Tongue (tissue), 2 donors: Measurements from ENCODE around the gene SRSF2. TPM values are rescaled to one million over a fixed set of nuclear protein-coding genes. Genes with fewer than 3 reads are reported as not detected.
"Not testable (repeated sequence)": the region's sequence is repeated elsewhere in the genome, so short reads cannot be mapped to it uniquely, and the experiment has no call there.

Experiments
- DNase-seq: peaks from one replicate; pipeline ENCODE4 v3.0.0-alpha.2; 2015
- total RNA-seq: library from RNA; depleted of rRNA; stranded (reverse); fragments of >200 nt; gene quantifications from one replicate; pipeline ENCODE4 v1.2.3, GENCODE V29; 2014

Gene SRSF2
- total RNA-seq, 1 donor from 2014 or later = 129 TPM

DNA sequence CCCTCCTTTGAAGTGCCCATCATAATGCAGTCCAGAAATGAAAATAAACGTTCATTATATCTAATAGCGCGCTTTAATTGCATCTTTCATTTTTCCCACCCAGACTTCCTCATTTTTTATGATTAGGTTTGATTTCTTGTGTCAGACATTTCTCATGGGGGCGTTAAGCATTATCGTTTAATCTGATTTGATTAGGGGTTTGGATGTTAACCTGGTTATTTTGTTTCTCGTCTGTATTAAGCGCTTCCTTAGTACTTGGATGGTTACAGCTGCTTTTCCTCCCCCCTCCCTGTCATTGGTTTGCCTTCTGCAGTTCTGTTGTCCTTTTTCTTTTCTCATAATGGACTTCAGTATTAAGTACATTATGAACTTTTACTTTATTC, 1.3 kb upstream of the SRSF2 start:
- peak; percentile 47 for DNase-seq

DNA sequence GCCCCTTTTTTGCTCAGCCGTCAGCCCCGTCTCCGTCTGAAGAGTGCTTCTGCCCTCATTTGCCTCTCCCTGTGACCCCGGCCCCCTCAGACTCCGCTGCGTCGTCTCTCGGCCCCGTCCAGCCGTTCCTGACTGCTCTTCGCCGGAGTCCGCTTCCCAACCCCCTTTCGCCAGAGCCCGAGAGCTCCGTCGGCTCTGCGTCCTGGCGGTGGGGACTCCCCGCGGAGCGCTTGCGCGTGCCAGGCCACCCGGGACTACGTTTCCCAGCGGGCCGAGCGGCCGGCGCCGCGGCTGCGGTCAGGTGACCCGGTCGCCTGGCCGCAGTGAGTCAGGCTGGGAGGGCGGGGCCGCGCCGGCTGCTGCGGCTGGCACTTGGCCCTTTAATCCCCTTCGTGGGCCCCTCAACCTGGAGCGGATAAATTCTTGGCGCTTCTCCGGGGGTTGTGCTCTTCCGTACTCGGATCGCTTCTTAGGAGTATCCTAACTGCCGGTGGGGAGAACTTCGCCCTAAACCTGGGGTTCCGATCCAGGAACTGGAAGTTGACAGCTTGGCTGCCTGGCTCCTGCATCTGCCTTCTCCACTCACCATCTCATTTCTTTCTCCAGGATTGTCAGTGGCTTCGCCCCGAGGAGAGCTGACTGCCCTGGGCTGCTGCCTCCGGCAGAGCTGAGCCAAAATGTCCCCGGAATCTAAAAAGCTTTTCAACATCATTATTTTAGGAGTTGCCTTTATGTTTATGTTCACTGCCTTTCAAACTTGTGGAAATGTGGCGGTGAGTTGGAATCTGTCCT, 741 bp upstream of the SRSF2 start, which contains the start of gene MFSD11:
MFSD11 (plus strand) TSS at position 444 of the 792 bp plus-strand sequence; CDS start at position 678, 234 bp downstream.
- peak; percentile 98 for DNase-seq

DNA sequence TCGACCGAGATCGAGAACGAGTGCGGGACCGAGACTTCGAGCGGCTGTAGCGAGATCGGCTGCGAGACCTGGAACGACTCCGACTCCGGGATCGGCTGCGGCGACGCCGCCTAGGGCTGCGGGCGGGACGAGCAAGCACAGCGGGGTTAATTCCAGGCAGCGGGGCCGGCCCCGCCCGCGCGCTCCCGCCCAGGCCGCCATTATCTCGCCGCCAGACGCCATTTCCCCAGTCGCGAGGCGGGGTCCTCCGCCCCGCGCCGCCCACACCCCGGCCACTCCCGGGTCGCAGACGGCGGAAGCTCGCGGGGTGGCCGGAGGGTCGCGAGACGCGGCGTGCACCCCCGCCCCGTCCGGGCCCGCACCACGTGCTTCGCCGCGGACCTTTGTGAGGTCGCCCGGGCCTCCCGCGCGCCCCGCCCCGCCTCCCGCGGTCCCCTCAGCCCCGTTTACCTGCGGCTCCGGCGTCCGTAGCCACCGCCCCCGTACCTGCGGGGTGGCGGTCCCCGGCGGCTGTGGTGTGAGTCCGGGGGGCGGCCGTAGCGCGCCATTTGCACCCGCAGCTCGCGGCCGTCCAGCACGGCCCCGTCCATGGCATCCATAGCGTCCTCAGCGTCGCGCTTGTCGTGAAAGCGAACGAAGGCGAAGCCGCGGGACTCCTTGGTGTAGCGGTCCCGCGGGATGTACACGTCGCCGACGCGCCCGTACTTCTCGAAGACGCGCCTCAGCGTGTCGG, 616 bp downstream of the SRSF2 start:
- DNase-seq = peak; percentile 87

DNA sequence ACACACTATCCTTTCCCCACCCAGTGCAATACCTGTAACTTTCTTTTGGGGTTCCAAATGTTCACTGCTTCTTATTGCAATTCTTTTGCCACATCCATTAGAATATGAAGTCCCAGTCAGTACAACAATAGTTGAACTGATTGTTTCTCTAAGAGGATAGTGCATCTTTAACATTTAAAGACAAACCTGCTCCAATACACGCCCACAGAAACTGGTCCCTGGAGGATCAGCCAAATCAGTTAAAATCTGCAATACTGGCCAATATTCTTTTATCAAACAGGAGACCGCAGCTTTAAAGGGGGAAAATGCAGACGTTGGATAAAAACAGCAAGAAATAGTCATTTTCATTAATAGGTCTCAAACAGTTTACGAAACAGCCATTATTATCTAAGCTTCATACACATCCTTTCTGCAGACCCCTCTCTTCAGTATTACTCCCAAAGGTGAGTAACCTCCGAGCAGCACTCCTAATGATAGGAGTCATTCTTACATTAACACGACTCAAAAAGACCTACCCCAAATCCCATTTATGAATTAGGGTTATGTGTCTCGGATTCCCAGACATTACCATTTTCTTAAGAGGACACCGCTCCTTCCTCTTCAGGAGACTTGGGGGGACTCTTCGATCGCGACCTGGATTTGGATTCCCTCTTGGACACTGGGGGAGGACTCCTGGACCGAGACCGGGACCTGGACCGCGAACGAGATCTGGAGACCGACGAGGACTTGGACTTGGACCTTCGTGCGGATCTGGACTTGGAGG, 1.4 kb downstream of the SRSF2 start:
- DNase-seq = no peak

DNA sequence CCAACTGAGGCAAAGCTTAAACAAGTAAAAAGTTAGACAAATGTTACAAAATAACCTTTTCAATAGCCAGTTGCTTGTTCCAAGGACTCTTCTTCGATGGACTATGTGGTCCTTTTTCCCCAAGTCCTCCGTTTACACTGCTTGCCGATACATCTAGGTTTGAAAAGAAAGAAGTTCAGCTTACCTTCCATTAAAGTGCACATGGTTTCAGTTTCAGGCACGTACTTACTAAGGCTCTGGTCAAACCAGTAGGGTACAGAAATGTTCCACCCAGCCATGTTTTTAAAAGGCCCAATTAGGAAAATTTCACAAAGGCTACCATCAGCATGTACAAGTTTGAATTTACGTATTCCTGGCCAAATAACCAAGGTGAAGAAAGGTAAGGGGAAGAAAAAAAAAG, 2.1 kb downstream of the SRSF2 start:
- DNase-seq = peak; percentile 44

DNA sequence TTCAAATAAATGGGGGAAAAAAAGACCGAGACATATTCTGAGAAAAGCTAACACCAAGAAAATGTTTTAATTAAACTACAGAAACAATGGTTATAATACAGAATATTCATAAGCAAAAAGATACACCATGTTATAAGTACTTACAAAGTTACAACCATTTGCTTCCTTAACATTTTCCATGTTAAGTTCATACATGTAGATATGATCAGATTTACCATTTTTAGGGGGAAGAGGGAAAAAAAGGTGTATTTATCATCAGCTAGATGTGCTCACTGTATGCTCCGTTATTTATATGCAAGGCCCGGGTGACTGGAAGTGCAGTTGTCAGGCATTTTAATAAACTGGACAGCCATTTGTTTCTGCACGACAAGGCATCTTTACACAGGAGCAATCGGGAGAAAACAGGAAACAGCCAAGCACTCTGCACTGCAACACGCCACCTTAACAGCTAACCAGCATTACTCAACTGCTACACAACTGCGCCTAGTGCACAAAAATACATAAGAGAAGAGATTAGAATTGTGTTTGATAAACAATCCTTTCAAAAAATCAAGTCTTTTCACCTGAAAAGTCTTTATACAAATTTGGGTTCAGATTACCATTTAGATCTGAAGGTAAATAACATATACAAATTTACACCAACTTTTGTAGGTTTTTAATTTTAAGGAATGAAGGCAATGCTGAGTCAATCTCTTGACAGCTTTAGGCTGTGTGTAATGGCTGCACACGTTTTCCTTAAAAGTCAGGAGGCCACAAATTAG, 2.9 kb downstream of the SRSF2 start:
- no peak for DNase-seq

DNA sequence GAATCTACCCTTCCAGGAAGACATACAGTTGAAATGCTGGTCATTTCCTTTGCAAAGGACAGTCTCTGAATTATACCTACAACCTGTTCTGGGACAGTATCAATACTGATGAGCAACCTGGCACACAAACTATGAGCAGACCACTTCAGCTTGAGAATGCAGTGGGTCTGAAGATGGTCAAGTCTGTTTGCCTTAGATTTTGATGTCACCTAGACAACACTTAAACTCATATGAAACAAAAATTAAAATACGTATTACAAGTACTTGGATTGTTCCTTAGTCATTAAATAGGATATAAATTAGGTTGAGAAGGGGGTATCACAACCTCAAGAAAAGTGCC, 3.5 kb downstream of the SRSF2 start:
- no peak for DNase-seq

DNA sequence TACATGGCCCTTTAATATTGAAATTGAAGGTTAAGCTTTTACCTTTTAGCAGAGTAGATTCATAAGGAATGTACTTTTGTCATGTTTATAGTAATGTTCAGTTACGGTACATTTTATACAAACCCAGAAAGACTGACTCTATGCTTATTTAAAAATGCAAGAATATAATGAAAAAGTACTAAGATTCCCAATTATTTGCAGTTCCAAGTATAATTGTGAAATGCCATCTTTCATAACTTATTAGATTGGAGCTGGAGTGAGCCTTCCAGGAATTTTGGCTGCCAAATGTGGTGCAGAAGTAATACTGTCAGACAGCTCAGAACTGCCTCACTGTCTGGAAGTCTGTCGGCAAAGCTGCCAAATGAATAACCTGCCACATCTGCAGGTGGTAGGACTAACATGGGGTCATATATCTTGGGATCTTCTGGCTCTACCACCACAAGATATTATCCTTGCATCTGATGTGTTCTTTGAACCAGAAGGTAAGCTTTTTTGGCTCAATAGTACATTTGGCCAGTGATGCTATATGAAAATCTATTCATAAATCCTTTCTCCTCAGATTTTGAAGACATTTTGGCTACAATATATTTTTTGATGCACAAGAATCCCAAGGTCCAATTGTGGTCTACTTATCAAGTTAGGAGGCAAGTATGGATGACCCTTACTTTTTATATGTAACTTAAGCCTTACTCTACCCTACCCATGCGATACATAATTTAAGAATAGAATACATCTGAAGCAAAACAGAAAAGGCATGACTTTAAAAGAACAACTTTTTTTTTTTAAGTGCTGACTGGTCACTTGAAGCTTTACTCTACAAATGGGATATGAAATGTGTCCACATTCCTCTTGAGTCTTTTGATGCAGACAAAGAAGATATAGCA, 4.2 kb downstream of the SRSF2 start:
- no peak for DNase-seq

DNA sequence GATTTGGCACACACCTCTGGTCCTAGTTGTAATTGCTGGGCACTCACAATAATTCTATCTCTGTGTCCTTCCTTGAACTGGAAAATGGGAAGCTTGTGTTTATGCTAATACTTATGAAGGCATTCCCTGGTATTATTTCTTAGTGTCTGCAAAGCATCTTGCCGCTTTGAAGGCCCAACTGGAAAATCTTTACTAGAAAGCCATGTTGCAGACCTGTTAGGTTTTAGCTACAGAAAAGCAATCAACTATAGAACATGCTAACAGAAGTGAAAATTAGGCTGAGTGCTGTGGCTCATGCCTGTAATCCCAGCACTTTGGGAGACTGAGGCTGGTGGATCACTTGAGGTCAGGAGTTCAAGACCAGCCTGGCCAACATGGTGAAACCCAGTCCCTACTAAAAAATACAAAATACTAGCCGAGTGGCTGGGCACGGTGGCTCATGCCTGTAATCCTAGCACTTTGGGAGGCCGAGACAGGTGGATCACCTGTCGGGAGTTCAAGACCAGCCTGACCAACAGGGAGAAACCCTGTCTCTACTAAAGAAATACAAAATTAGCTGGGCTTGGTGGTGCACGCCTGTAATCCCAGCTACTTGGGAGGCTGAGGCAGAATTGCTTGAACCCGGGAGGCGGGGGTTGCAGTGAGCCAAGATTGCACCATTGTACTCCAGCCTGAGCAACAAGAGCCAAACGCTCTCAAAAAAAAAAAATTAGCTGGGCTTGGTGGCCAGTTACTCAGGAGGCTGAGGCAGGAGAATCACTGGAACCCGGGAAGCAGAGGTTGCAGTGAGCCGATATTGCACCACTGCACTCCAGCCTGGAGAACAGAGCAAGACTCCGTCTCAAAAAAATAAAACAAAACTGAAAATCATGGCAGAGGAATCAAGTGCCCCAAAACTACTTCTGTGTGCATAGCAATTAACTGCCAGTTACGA, 5.1 kb downstream of the SRSF2 start:
- DNase-seq = not testable (repeated sequence)

DNA sequence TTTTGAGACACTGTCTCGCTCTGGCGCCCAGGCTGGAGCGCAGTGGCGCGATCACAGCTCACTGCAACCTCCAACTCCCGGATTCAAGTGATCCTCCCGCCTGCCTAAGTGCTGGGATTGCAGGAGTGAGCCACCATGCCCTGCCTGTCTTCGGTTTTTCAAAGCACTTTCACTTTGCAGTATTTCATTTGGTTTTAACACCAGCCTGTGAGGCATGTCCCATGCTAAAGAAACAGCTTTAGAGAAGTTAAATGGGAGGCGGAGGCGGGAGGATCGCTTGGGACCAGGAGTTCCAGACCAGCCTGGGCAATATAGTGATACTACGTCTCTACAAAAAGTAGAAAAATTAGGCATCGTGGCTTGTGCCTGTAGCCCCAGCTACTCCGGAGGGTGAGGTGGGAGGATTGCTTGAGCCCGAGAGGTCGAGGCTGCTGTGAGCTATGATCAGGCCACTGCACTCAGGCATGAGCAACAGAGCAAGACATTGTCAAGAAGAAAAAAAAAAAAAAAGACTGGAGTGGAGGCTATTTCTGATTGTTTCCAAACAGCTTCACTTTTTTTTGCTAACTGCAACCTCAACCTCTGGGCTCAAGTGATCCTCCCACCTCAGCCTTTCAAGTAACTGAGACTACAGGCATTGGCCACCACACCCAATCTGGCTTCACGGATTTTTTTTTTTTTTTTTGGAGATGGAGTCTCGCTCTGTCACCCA, 9.2 kb downstream of the SRSF2 start:
- no peak for DNase-seq

DNA sequence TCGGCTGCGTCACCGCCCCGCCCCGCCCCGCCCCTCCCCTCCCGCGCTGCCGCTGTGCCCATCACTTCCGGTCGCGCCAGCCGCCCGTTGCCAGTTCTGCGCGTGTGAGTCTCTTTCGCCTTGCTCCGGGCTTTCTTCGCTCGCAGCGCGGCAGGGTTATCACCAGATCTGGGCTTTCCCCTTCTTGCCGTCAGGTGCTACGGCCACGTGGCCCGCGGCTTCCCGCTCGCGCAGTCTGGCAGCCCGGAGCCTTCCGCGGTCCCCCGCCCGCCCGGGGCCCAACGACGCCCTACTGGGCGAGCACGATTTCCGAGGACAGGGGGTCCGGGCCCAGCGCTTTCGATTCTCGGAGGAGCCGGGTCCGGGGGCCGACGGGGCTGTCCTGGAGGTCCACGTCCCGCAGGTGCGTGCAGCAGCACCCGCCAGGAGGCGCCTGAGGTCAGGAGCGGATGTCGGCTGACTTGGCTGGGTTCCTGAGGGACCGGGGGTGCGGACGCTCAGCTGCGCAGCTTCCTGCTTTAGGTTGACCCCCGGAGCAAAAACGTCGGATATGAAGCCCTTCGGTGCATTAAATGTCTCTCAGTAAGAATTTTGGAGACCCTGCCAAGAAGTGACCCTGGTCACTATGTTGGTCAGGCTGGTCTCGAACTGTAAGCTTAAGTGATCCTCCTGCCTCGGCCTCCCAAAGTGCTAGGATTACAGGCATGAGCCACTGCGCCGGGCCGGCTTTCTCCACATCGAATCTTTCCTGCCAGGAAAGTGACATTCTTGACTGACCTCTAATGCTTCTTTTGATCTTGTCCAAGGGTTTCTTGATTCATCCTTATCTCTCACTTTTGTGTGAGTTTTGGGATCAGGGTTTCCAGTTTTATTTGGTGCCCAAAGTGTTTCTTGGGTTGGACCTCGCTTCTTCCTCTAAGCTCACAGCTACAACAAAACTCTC, 10.1 kb downstream of the SRSF2 start, which contains the start of gene METTL23:
METTL23 (plus strand) TSS at position 64 of the 943 bp plus-strand sequence. CDS start 2,872 bp downstream, outside the sequence.
- peak; percentile 87 for DNase-seq

DNA sequence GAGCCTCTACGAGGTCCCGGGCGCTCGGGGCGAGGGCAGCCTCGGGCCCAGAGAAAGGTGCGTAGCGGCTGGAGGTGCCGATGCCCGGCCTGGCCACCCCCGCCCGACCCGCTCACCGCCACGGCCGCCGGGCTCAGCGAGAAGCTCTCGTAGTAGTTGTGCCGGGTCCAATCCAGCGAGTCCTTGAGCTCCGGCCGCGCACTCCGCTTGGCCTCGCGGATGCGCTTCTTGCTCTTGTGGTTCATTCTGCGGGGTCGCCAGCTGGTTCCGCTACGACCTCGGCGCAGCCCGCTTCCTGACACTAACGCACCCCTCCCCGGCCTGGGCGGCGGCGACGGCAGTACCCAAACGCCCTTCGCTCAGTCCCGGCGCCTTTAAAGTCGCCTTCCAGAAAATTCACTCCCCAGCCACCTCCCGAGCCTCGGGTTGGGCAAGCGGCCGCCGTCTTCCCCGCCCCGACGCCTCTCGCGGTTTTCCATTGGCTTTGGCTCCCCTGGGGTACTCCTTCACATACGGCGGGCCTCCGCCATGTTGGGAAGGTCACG, 10.8 kb downstream of the SRSF2 start, which contains the start of gene JMJD6:
JMJD6 (minus strand) TSS at position 376 of the 545 bp plus-strand sequence; CDS start at position 245, 131 bp downstream.
- peak; percentile 98 for DNase-seq

DNA sequence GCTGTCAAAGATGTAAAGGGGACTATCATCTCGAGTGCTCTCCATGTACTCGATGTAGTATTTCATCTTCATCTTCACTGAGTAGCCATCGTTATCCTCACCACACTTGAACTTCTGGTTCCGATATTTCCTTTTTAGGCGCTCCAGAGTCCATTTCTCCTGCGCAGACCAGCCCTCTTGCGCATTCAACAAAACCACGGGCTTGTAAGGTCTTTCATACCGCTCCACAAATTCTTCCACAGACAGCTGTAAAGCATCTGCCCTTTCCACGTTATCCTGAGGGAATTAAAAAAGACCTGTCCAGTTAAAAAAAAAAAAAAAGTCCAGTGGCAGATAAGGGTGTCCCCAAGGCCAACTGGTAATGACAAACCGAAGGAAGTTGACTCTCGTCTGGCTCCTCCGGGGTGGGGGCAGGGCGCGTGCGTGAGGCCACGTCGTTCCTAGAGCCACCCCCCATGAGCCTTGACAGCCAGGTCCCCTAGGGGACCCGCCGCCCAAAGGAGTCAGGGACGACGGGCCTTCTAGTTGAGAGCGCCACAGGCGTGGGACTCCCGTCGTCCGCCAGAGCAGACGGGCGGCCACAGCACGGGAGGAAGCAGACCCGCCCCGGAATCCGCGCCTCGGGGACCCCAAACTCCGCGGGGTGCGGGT, 11.4 kb downstream of the SRSF2 start:
- DNase-seq = peak; percentile 55

DNA sequence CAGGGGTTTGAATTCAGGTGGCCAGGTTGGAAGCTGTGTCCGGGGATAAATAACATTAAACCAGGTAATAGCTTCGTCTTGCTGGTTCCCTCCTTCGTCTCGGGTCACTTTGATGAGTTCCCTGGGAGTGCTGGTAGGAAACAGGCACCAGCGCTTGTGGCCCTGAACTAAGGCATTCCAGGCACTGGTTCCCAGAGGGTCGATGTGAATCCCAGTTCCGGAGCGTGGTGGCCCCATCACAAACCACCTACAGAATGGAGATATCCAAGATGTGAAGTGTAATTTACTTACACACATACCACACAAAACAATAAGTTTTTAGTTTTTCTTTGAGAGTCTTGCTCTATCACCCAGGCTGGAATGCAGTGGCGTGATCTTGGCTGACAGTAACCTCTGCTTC, 13.3 kb downstream of the SRSF2 start:
- DNase-seq = no peak

DNA sequence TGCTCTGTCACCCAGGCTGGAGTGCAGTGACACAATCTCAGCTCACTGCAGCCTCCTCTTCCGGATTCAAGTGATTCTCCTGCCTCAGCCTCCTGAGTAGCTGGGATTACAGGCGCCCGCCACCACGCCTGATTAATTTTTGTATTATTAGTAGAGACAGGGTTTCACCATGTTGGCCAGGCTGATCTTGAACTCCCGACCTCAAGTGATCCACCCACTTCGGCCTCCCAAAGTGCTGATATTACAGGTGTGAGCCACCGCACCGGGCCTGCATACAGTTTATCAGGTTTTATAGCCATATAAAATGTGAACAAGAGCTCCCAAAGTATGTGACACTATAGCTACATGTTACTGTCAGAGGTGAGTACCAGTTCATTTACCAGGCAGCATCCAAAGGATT, 14.2 kb downstream of the SRSF2 start:
- DNase-seq = not testable (repeated sequence)

DNA sequence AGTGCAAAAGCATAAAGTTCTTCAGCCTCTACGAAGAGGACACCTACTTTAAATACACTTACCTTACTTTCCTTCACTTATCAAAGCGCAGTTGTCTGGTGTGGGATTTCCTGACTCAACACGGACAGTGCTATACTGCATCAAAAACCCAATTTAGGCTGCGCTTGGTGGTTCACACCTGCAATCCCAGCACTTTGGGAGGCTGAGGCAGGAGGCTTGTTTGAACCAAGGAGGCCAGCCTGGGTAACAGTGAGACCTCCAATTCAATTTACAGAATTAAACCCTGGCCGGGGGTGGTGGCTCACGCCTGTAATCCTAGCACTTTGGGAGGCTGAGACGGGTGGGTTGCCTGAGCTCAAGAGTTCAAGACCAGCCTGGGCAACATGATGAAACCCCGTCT, 14.9 kb downstream of the SRSF2 start:
- DNase-seq = no peak

DNA sequence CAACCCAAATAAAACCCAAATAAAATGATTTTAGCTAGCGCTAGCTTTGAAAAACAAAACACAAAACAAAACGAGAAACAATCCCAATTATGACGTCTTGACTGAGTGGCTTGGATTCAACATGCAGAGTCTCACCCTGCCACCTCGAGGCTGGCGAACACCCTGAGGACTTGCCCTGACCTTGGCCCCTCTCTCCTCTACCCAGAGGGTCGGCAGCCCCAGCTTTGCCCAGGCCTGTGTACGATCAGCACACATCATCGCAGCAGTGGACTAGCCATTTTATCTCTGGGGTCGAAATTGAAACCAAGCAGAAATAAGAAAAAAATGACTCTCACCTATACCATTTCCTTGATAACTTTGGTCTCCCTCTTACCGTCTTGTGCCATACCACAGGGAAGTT, 15.7 kb downstream of the SRSF2 start:
- no peak for DNase-seq
